ENCODE measurements around the gene TDP1. TPM values are rescaled to one million over a fixed set of nuclear protein-coding genes. Genes with fewer than 3 reads are reported as not detected.

TDP1 gene
- total RNA-seq, 4 donors from 2014 or later = 11.1 to 21.6 (median 12.2) TPM

DNA sequence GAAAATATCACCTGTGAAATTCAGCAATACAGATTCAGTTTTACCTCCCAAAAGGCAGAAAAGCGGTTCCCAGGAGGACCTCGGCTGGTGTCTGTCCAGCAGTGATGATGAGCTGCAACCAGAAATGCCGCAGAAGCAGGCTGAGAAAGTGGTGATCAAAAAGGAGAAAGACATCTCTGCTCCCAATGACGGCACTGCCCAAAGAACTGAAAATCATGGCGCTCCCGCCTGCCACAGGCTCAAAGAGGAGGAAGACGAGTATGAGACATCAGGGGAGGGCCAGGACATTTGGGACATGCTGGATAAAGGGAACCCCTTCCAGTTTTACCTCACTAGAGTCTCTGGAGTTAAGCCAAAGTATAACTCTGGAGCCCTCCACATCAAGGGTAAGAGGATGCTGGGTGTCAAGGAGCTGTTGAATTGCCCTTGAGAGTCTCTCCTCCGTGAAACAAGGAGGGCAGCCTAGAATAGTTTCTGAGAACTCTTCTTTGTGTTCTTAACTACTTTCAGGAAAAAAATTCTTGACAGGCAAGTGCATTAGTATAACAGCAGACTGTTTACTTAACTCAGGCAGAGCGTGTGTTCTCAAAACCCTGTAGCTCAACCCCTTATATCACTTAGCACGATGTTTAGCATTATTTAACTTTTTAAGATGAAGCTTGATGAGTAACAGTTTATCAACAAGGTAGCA lies 7.7 kb downstream of the TDP1 start:
- TF ChIP-seq POLR2A (IDR thresholded peaks at IDR 0.05) = no peak
- TF ChIP-seq, protein P1, sequence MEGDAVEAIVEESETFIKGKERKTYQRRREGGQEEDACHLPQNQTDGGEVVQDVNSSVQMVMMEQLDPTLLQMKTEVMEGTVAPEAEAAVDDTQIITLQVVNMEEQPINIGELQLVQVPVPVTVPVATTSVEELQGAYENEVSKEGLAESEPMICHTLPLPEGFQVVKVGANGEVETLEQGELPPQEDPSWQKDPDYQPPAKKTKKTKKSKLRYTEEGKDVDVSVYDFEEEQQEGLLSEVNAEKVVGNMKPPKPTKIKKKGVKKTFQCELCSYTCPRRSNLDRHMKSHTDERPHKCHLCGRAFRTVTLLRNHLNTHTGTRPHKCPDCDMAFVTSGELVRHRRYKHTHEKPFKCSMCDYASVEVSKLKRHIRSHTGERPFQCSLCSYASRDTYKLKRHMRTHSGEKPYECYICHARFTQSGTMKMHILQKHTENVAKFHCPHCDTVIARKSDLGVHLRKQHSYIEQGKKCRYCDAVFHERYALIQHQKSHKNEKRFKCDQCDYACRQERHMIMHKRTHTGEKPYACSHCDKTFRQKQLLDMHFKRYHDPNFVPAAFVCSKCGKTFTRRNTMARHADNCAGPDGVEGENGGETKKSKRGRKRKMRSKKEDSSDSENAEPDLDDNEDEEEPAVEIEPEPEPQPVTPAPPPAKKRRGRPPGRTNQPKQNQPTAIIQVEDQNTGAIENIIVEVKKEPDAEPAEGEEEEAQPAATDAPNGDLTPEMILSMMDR (IDR thresholded peaks at IDR 0.05) = no peak
- no peak for DNase-seq (ENCODE audit: low spot score in 2 of 2)
- intact Hi-C loops (cut with DNase I; ENCODE audit: low total_unique reads) = no loop called here
- no peak overlapping the region for H3K4me3 ChIP-seq (ENCODE audit: low read depth, poor library complexity, severe bottlenecking)
- WGBS, 2 donors = 96 to 97% methylated on average over 10 of the region's 10 CpGs

DNA sequence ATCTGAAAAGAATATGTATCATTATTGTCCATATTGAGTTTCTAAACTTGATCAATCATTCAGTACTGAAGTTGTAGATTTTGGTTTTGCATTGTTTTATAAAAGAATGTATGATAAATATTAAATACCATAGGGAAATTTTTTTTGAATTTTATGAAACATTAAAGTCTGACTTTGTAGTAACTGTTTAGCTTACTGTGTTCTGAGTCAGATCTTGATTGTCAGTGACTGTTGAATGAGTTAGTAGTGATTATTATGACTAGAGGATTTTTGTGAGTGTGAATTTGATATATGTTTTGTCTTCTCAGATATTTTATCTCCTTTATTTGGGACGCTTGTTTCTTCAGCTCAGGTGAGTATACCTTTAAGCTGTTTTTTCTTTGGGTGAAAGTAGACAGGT lies 10.1 kb downstream of the TDP1 start:
- intact Hi-C loops (cut with DNase I; ENCODE audit: low total_unique reads) = no loop called here
- whole genome bisulfite sequencing, 2 donors = 92 to 98% methylated on average over 1 of the region's 1 CpG
- TF ChIP-seq POLR2A (IDR thresholded peaks at IDR 0.05) = no peak
- TF ChIP-seq, protein P1 (IDR thresholded peaks at IDR 0.05) = no peak
- H3K4me3 ChIP-seq (ENCODE audit: low read depth, poor library complexity, severe bottlenecking) = no peak overlapping the region
- DNase-seq (ENCODE audit: low spot score in 2 of 2) = no peak

DNA sequence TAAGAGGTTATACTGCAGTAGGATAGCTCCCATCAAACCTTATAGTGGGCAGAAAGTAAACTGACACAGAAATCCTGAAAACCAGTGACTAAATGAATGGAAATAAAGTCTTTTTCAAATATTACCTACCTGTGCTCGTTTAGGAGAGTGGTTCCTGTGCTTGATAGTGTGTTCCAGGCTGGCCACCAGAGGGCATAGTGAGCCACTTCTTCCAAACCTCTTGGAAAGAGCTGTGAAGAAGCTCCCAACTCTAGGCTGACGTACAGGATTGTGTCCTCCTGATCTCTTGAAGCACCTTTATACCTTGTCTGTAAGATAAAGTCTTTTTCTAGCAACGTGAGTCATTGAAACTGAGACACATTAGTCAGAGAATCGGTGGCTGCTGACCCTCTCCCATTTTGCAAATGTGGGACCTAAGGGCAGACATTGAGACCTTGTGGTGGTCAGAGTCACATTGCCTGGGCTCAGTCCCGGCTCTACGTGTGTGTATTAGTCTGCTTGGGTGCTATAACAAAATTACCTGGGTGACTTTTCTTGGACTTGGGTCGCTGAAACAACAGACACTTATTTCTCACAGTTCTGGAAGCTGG lies 17.6 kb downstream of the TDP1 start:
- no peak for DNase-seq (ENCODE audit: low spot score in 2 of 2)
- TF ChIP-seq, protein P1 (IDR thresholded peaks at IDR 0.05) = no peak
- no peak for TF ChIP-seq POLR2A (IDR thresholded peaks at IDR 0.05)
- intact Hi-C loops (cut with DNase I; ENCODE audit: low total_unique reads) = no loop called here
- 62 to 65% methylated on average over 7 of the region's 7 CpGs for WGBS, 2 donors
- H3K4me3 ChIP-seq (ENCODE audit: low read depth, poor library complexity, severe bottlenecking) = no peak overlapping the region

GRCh38 chr14:89977668-89978067 lies 21.9 kb downstream of the TDP1 start:
- DNase-seq (ENCODE audit: low spot score in 2 of 2) = no peak
- TF ChIP-seq POLR2A (IDR thresholded peaks at IDR 0.05) = no peak
- TF ChIP-seq, protein P1 (IDR thresholded peaks at IDR 0.05) = no peak
- intact Hi-C loops (cut with DNase I; ENCODE audit: low total_unique reads) = no loop called here
- H3K4me3 ChIP-seq (ENCODE audit: low read depth, poor library complexity, severe bottlenecking) = no peak overlapping the region
- 94% methylated on average over 4 of the region's 4 CpGs for WGBS, 2 donors

DNA sequence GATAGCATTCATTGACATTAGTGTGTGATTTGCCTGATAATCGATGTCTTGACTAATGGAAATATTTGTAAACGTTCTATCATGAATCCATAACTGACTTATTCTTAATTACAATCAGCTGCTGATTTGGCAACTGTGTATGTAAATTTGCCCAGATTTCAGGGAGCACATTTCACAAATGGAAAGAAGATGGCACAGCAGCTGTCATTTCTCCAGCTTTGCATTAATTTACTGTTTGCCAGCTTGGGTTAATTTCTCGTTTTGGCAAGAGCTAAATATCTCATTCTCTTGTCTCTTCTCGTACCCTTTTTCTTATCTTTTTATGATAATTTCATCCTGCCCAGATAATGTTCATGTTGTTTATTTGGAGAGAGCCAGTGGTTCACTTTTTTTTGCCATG lies 22.9 kb downstream of the TDP1 start:
- TF ChIP-seq POLR2A (IDR thresholded peaks at IDR 0.05) = no peak
- TF ChIP-seq, protein P1 (IDR thresholded peaks at IDR 0.05) = no peak
- intact Hi-C loops (cut with DNase I; ENCODE audit: low total_unique reads) = no loop called here
- no peak overlapping the region for H3K4me3 ChIP-seq (ENCODE audit: low read depth, poor library complexity, severe bottlenecking)
- WGBS, 2 donors = 69 to 73% methylated on average over 4 of the region's 4 CpGs
- DNase-seq (ENCODE audit: low spot score in 2 of 2) = no peak

All from lower leg skin (tissue), 4 donors.